A673 (cell line): Measurements from ENCODE around the gene IL2. TPM values are rescaled to one million over a fixed set of nuclear protein-coding genes. Genes with fewer than 3 reads are reported as not detected.

Experiments
- BruUV-seq: library from RNA; stranded (reverse); fragments of 400-500 nt; replicated peaks from 2 replicates; lab custom pipeline; 2021; lab: Mats Ljungman, UMichigan
- CTCF ChIA-PET: fragments of 300-600 bp; sonication (Branson Sonifier 250); formaldehyde crosslinking; loops from one replicate; lab custom pipeline; 2022; ENCODE audit warnings: antibody characterized with exemption; lab: Charles Lee
- POLR2A ChIA-PET: fragments of 300-600 bp; sonication (Branson Sonifier 250); formaldehyde crosslinking; loops from one replicate; lab custom pipeline; 2022; ENCODE audit warnings: antibody characterized with exemption; ENCODE audit not compliant: low non-redundant PET; lab: Charles Lee
- DNase-seq: peaks from one replicate; pipeline ENCODE4 v3.0.0-alpha.2; 2015; ENCODE audit warnings: low spot score
- H3K27ac ChIP-seq: fragments of 200-600 bp; sonication (generic); 2 replicates; pipeline ENCODE4 v1.5.1; 2016; ENCODE audit warnings: mixed run types, low read depth, mild to moderate bottlenecking, mixed read lengths, antibody characterized with exemption, low read length; ENCODE audit not compliant: poor library complexity, severe bottlenecking
- H3K27me3 ChIP-seq: fragments of 200-600 bp; sonication (generic); replicated peaks from 2 replicates; pipeline ENCODE4 v1.6.1; 2017; ENCODE audit warnings: mixed run types, low read depth, mild to moderate bottlenecking, mixed read lengths, antibody characterized with exemption, low read length; ENCODE audit not compliant: insufficient read depth, poor library complexity
- H3K36me3 ChIP-seq: fragments of 200-600 bp; sonication (generic); 2 replicates; pipeline ENCODE4 v1.6.1; 2016; ENCODE audit warnings: mixed run types, mild to moderate bottlenecking, mixed read lengths, antibody characterized with exemption, low read length; ENCODE audit not compliant: insufficient read depth, poor library complexity, severe bottlenecking
- H3K4me1 ChIP-seq: fragments of 200-600 bp; sonication (generic); 2 replicates; pipeline ENCODE4 v1.6.1; 2017; ENCODE audit warnings: mixed run types, mild to moderate bottlenecking, mixed read lengths, antibody characterized with exemption, low read length; ENCODE audit not compliant: insufficient read depth, poor library complexity, severe bottlenecking
- H3K4me3 ChIP-seq: fragments of 200-600 bp; sonication (generic); 2 replicates; pipeline ENCODE4 v1.5.1; 2016; ENCODE audit warnings: low read depth, mixed run types, mild to moderate bottlenecking, mixed read lengths, low read length; ENCODE audit not compliant: poor library complexity, severe bottlenecking
- H3K9me3 ChIP-seq: fragments of 200-600 bp; sonication (generic); 2 replicates; pipeline ENCODE4 v1.6.1; 2016; ENCODE audit warnings: mixed run types, low read depth, mild to moderate bottlenecking, mixed read lengths, antibody characterized with exemption, low read length; ENCODE audit not compliant: poor library complexity, severe bottlenecking
- EZH2 ChIP-seq: fragments of 200-600 bp; sonication (generic); IDR thresholded peaks from 2 replicates; pipeline ENCODE4 v1.6.1; 2017; ENCODE audit warnings: borderline replicate concordance, low read depth, mild to moderate bottlenecking, mixed read lengths, antibody characterized with exemption, low read length; ENCODE audit not compliant: poor library complexity, severe bottlenecking
- intact Hi-C: fragments of 100-400 bp; cut with micrococcal nuclease; formaldehyde crosslinking; loops from one replicate; pipeline ENCODE4 v1.10.0; 2022; ENCODE audit not compliant: unreplicated experiment
- total RNA-seq: library from RNA; stranded (reverse); gene quantifications from 2 replicates; pipeline ENCODE4 v1.2.3, GENCODE V29; 2021
- TF ChIP-seq, protein P1 (sequence below): fragments of 300-800, 200-600 bp; sonication (generic); conservative IDR thresholded peaks from 2 replicates; pipeline ENCODE4 v1.5.1; 2017; ENCODE audit warnings: low read depth, mild to moderate bottlenecking, antibody characterized with exemption, low read length, moderate library complexity, mixed read lengths

The IL2 gene
- total RNA-seq, 1 experiment from 2014 or later, result not detected

DNA sequence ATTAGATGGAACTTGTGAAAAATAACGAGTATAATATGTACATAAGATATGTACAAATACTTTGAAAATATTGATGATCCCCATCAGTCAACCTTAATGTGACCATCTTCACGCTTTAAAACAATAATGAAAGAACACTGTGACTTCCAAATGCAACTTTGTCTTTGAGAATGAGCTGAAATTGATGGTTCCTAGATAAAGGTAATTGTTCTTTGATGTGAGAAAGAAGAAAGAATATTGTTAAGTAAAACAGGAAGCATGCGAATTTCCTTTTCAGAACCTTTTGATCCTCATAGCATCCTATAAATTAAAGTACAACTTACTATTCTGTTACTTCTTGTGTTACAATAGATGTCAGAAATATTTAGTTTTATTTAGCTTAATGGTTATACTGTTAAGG is 22.2 kb downstream of the IL2 start:
- Histone ChIP-seq H3K4me1 (no peaks in the 10 kb centered on the region), H3K9me3 (no peaks in the 10 kb centered on the region), H3K27ac (no peak overlapping the region), H3K27me3 (peaks cover 2% of the 10 kb centered on the region), H3K4me3 (no peak overlapping the region), H3K36me3 (no peaks in the 10 kb centered on the region)
- DNase-seq, result no peak
- ChIA-PET CTCF (no interaction called here), POLR2A (no interaction called here)
- no peak for TF ChIP-seq EZH2
- TF ChIP-seq, protein P1, sequence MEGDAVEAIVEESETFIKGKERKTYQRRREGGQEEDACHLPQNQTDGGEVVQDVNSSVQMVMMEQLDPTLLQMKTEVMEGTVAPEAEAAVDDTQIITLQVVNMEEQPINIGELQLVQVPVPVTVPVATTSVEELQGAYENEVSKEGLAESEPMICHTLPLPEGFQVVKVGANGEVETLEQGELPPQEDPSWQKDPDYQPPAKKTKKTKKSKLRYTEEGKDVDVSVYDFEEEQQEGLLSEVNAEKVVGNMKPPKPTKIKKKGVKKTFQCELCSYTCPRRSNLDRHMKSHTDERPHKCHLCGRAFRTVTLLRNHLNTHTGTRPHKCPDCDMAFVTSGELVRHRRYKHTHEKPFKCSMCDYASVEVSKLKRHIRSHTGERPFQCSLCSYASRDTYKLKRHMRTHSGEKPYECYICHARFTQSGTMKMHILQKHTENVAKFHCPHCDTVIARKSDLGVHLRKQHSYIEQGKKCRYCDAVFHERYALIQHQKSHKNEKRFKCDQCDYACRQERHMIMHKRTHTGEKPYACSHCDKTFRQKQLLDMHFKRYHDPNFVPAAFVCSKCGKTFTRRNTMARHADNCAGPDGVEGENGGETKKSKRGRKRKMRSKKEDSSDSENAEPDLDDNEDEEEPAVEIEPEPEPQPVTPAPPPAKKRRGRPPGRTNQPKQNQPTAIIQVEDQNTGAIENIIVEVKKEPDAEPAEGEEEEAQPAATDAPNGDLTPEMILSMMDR, result no peak
- no TSS peak for BruUV-seq
- intact Hi-C loops, result no loop called here

GRCh38 chr4:122431351-122431750 is 25.2 kb downstream of the IL2 start:
- ChIA-PET POLR2A (no interaction called here), CTCF (no interaction called here)
- Histone ChIP-seq H3K4me3 (no peak overlapping the region), H3K9me3 (no peaks in the 10 kb centered on the region), H3K27me3 (peaks cover 2% of the 10 kb centered on the region), H3K4me1 (no peaks in the 10 kb centered on the region), H3K36me3 (no peaks in the 10 kb centered on the region), H3K27ac (no peak overlapping the region)
- no peak for TF ChIP-seq EZH2
- TF ChIP-seq, protein P1, result no peak
- no peak for DNase-seq
- intact Hi-C loops, result no loop called here
- BruUV-seq, result no TSS peak

DNA sequence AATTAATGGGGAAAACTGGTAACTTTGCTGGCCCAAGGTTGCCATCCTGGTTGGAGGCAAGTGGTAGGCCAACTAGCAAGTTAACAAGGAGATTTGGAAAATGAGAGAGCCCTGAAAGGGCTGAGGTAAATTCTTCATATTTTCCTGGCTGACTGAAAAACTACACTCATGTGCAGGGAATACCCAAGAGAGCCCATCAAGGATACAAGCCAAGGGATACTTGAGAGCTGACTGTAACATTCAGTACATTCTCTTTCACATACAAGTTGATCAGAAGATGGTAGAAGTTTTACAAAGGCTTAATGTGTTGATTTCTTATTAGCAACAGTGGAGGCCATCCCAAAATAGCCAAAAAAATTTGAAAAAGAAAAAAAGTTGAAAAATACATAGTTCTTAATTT is 33.3 kb downstream of the IL2 start:
- Histone ChIP-seq H3K4me3 (no peak overlapping the region), H3K27ac (no peak overlapping the region), H3K36me3 (no peaks in the 10 kb centered on the region), H3K9me3 (no peaks in the 10 kb centered on the region), H3K4me1 (no peaks in the 10 kb centered on the region), H3K27me3 (no peaks in the 10 kb centered on the region)
- BruUV-seq, result no TSS peak
- no peak for DNase-seq
- no peak for TF ChIP-seq EZH2
- TF ChIP-seq, protein P1, result no peak
- intact Hi-C loops, result no loop called here
- ChIA-PET CTCF (no interaction called here), POLR2A (no interaction called here)
